Pons (tissue), 1 donor: ENCODE measurements around the gene TBX6.
A peak's percentile ranks its signal among the peaks of the same experiment; 100 is the strongest.
"Not testable (repeated sequence)": the region's sequence is repeated elsewhere in the genome, so short reads cannot be mapped to it uniquely, and the experiment has no call there.

Experiments used
- DNase-seq: peaks from one replicate; pipeline ENCODE4 v3.0.0-alpha.2; 2016; ENCODE audit warnings: low spot score

Gene TBX6

GRCh38 chr16:30091474-30092372 is at the start of gene TBX6:
Gene TBX6 (minus strand): TSS chr16:30091924. CDS start chr16:30091193, 731 bp downstream.
- peak; percentile 91 for DNase-seq

GRCh38 chr16:30139583-30140481 is 48.1 kb upstream of the TBX6 start:
- DNase-seq: no peak

DNA sequence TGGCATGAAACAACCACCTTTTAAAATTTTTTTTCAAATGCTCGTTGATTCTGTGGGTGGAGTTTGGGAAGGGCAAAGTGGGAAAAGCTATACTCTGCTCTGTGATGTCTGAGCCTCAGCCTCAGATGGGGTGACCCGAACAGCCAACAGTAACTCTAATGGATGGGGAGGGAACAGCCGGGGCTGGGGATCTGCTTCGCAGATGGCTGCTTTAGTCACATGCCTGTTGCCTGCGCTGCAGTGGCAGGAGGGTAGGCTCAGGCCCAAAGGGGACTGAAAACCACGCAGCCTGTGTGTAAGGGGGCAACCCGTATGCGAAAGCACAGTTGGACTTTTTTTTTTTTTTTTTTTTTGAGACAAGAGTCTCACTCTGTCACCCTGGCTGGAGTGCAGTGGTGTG is 46.2 kb upstream of the TBX6 start:
- DNase-seq: peak; percentile 28

- DNase-seq: peak; percentile 69
Measured at GRCh38 chr16:30136971-30137605, 45.4 kb upstream of the TBX6 start.

DNA sequence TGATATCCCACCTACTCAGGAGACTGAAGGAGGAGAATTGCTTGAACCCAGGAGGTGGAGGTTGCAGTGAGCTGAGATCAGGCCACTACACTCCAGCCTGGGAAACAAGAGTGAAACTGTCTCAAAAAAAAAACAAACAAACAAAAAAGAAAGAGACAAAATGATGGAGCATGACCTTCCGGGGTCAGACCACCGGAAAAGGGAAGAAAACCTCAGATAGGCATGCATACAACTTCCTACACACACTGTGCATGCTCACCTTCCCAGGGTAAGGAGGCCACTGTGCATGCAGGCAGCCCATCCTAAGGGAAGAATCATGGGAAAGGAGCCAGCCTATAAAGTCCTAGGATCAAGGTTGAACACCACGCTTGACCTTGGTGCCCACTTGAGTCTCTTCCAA is 40.9 kb upstream of the TBX6 start:
- DNase-seq: no peak

GRCh38 chr16:30131869-30132475 is 40.2 kb upstream of the TBX6 start:
- no peak for DNase-seq

DNA sequence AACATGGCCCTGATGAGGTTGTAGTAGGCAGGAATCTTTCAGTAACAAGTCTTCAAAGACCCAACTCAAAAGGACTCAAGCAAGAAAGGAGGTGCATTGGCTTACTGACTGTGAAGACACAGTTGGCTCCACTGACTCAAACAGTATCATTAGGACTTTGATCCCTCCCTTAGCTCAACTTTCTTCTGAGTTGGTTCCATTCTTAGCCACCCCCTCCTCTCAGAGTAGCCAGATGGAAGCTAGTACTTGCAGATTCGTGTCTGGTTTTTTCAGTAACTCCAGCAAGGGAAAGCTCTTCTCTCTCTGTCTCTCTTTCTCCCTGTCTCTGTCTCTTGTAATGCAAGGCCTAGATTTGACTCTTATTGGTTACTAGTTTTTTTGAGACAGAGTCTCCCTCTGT is 36.3 kb upstream of the TBX6 start:
- DNase-seq: no peak

DNA sequence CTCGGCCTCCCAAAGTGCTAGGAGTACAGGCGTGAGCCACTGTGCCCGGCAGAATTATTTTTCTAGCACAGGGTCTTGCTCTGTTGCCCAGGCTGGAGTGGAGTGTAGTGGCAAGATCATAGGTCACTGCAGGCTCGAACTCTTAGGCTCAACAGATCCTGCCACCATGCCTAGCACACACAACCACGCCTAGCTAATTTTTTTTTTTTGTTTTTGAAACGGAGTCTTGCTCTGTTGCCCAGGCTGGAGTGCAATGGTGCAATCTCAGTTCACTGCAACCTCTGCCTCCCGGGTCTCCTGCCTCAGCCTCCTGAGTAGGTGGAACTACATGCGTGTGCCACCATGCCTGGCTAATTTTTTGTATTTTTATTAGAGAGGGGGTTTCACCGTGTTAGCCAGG is 34.0 kb upstream of the TBX6 start:
- not testable (repeated sequence) for DNase-seq

- no peak for DNase-seq
Measured at GRCh38 chr16:30124985-30125379, 33.3 kb upstream of the TBX6 start.

GRCh38 chr16:30122604-30123160 is 31.0 kb upstream of the TBX6 start:
- no peak for DNase-seq

DNA sequence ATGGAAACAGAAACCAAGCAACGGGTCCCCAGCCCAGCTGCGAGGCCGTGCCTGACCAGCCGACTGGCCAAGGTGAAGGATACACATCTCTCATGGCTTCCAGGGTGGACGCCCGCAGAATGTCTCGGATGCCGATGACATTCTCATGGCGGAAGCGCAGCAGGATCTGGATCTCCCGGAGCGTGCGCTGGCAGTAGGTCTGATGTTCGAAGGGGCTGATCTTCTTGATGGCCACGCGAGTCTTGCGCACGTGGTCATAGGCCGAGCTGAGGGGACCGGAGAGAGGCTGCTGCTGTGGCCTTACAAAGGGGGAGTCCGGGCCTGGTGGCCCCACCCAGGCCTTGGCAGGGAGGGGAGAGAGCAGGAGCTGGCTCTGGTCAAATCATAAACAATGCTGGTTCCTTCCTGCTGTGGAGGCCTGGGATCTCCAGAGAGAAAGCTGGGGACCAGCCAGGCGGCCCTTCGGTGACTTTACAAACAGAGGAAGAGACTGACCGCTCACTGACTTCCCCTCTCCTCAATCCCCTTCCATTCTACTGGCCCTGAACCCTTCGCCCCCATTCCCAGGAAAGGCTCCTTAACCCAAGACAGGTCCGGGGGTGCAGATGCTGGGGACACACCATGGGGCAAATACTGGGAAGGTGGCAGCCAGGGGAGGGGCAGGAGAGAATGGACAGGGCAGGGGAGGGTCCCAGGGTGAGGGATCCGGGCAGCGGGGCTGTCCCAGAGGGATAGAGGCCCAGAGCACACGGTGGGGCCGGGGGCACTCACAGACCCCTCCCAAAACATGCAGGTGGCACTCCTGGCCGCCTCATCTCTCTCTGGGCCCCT is 30.2 kb upstream of the TBX6 start:
- DNase-seq: no peak

- no peak for DNase-seq
Measured at GRCh38 chr16:30120340-30121105, 28.8 kb upstream of the TBX6 start.

- DNase-seq: no peak
Measured at GRCh38 chr16:30119428-30119827, 27.7 kb upstream of the TBX6 start.

GRCh38 chr16:30117768-30118167 is 26.0 kb upstream of the TBX6 start:
- DNase-seq: no peak

DNA sequence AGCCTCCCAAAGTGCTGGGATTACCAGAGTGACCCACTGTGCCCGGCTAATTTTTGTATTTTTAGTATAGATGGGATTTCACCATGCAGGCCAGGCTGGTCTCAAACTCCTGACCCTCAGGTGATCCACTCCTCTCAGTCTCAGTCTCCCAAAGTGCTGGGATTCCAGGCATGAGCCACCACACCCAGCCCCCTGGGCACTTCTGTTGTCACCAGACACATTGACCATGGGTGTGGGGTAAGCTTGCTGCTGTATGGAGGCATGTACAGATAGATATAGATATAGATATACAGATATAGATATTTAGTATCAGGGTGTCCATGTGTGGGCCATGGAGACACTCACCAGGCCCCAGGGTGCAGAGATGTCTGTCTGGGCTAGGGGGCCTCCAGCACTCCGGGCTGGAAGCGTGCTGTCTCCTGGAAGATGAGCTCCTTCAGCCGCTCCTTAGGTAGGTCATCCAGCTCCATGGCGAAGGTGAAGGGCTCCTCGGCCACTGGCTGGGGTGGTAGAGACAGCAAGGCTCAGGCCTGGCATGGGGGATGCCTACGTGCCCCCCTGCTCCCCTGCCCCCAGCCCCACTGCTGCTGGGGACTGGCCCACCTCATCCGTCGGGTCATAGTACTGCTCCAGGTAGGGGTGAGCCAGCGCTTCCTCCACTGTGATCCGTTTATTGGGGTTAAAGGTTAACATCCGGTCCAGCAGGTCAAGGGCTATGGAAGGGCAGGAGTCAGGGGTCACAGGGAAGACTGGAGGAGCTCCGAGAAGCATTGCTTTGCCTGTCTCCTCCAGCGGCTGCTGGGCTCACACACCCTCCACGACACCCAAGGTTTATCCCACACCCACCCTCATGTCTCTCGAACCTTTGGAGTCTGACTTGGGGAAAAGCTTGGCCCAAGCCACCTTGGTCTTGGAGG is 24.8 kb upstream of the TBX6 start:
- DNase-seq: no peak

DNA sequence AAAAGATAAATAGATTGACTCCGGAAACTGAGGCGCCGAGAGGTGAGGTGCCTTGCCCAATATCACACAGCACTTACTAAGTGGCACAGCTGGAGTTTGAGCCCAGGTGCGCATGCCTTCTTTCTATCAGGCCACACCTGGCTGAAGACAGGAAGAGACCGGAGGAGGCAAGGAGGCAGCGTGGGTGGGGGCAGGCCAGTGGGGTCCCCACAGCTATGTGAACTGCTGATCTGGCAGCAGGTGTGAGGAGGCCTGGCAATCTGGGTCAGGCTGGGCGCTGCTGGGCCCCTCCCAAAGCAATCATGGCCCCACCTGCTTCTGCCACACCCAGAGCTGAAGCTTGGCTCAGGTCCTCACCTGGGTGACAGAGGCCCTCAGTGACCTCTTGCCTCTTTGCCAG is 23.5 kb upstream of the TBX6 start:
- no peak for DNase-seq

DNA sequence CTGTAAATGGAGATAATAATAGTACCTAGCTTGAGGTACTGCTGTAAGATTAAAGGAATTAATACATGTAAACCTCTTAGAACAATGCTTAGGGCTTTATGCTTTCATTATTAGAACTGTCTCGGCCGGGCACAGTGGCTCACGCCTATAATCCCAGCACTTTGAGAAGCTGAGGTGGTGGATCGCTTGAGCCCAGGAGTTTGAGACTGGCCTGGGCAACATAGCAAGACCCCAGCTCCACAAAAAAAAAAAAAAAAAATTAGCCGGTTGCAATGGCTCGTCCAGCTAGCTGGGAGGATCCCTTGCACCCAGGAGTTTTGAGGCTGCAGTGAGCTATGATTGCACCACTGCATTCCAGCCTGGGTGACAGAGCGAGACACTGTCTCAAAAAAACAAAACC is 23.1 kb upstream of the TBX6 start:
- DNase-seq: not testable (repeated sequence)

DNA sequence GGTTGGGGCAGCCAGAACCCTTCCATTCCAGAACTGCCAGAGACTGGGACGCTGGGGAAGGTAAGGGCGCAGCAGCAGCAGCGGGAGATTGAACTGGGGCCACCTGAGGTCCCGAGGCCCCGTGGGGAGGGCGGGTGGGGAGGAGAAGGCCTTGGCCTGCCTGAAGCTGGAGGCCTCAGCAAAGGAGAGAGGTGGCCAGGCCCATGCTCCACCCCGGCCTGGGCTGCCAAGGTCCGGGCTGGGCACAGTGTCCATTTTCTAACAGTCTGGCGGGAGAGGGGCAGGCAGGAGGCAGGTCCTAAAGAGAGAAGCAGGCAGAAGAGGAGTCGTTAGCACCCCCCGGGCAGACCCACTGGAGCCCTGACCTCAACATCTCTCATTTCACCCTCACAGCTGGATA is 22.7 kb upstream of the TBX6 start:
- DNase-seq: no peak
